GM18909 (cell line): Measurements from ENCODE around the gene HOATZ.

Source experiments
- ATAC-seq: cut with Tn5 transposase; IDR thresholded peaks from one replicate; pipeline ENCODE4 v1.9.1; 2021; ENCODE audit warnings: mild to moderate bottlenecking; ENCODE audit not compliant: unreplicated experiment, poor library complexity

HOATZ gene

GRCh38 chr11:111514216-111515031 lies at the start of gene HOATZ:
Gene HOATZ, plus strand, starts transcription at chr11:111514778. Its CDS starts 7 bp downstream, at chr11:111514785.
- no peak for ATAC-seq

- no peak for ATAC-seq
These were observed 49.2 kb upstream of the HOATZ start for GRCh38 chr11:111465400-111465799.

- no peak for ATAC-seq
These were observed 48.0 kb upstream of the HOATZ start for GRCh38 chr11:111466615-111467014.

GRCh38 chr11:111469200-111469599 lies 45.4 kb upstream of the HOATZ start:
- no peak for ATAC-seq

- no peak for ATAC-seq
These were observed 42.4 kb upstream of the HOATZ start for GRCh38 chr11:111472228-111472627.

- no peak for ATAC-seq
These were observed 40.1 kb upstream of the HOATZ start for GRCh38 chr11:111474432-111474831.

GRCh38 chr11:111476366-111476765 lies 38.2 kb upstream of the HOATZ start:
- ATAC-seq = no peak

GRCh38 chr11:111476956-111477355 lies 37.6 kb upstream of the HOATZ start:
- ATAC-seq = no peak

- no peak for ATAC-seq
These were observed 36.7 kb upstream of the HOATZ start for GRCh38 chr11:111477898-111478297.

GRCh38 chr11:111479666-111480065 lies 34.9 kb upstream of the HOATZ start:
- no peak for ATAC-seq

- no peak for ATAC-seq
These were observed 31.1 kb upstream of the HOATZ start for GRCh38 chr11:111483431-111483830.

GRCh38 chr11:111490496-111490895 lies 24.1 kb upstream of the HOATZ start:
- no peak for ATAC-seq

GRCh38 chr11:111494040-111494439 lies 20.5 kb upstream of the HOATZ start:
- no peak for ATAC-seq

- no peak for ATAC-seq
These were observed 15.1 kb upstream of the HOATZ start for GRCh38 chr11:111499483-111499882.

GRCh38 chr11:111500481-111500880 lies 14.1 kb upstream of the HOATZ start:
- ATAC-seq = no peak

- ATAC-seq = no peak
These were observed 12.0 kb upstream of the HOATZ start for GRCh38 chr11:111502611-111503010.

GRCh38 chr11:111510311-111510710 lies 4.3 kb upstream of the HOATZ start:
- ATAC-seq = no peak

- ATAC-seq = no peak
These were observed 2.0 kb upstream of the HOATZ start, which contains the start of gene BTG4 for GRCh38 chr11:111512296-111513239. Gene BTG4, minus strand, starts transcription at chr11:111512386. Its CDS starts 13,610 bp downstream, at chr11:111498776.

- ATAC-seq = no peak
These were observed 1.4 kb upstream of the HOATZ start for GRCh38 chr11:111513240-111513605.

- ATAC-seq = no peak
These were observed 1.0 kb downstream of the HOATZ start for GRCh38 chr11:111515591-111515990.

GRCh38 chr11:111518668-111519067 lies 4.1 kb downstream of the HOATZ start:
- ATAC-seq = no peak
